ENCODE measurements around the gene MYOF. TPM values are rescaled to one million over a fixed set of nuclear protein-coding genes. Genes with fewer than 3 reads are reported as not detected.

MYOF gene
- total and polyA plus RNA-seq, 2 of the 8 experiments (the other 6 are each of a cell fraction or from before 2014, with no cell fraction given): 0.98 to 2.3 TPM

- no peak for TF ChIP-seq BRCA1 (IDR thresholded peaks at IDR 0.05; ENCODE audit: low read depth, low read length)
- peak in 1 of 2 experiments; percentile 65; a peak in 1 of 4 replicates for TF ChIP-seq SIN3A (conservative IDR thresholded peaks at IDR 0.05 in 1 of 2, IDR thresholded peaks at IDR 0.05 in 1 of 2; ENCODE audit: low read depth in 1 of 2, low read length in 2 of 2)
- TF ChIP-seq SRF (IDR thresholded peaks at IDR 0.05; ENCODE audit: low read depth, low read length): no peak
- no peak for TF ChIP-seq CEBPB (IDR thresholded peaks at IDR 0.05; ENCODE audit: low read depth, low read length)
- TF ChIP-seq SAP30 (IDR thresholded peaks at IDR 0.05; ENCODE audit: insufficient read depth, insufficient replicate concordance, low read length): no peak
- TF ChIP-seq YY1 (IDR thresholded peaks at IDR 0.05; ENCODE audit: low read depth, low read length): no peak
- 0 out of 2 replicates have a peak, but pooled peaks have one; percentile 9 for TF ChIP-seq GABPA (IDR thresholded peaks at IDR 0.05; ENCODE audit: borderline replicate concordance, insufficient read depth, low read length)
- TF ChIP-seq CREB1 (IDR thresholded peaks at IDR 0.05): peak; percentile 82
- 0 out of 2 replicates have a peak, but pooled peaks have one; percentile 40 for TF ChIP-seq KDM5A (IDR thresholded peaks at IDR 0.05; ENCODE audit: low read length)
- peak; percentile 36; the same call in 1 of the 2 replicates for TF ChIP-seq KDM1A (IDR thresholded peaks at IDR 0.05; ENCODE audit: borderline replicate concordance, low read length)
- TF ChIP-seq TBP (IDR thresholded peaks at IDR 0.05; ENCODE audit: low read depth, low read length): no peak
- TF ChIP-seq ATF3 (IDR thresholded peaks at IDR 0.05; ENCODE audit: insufficient read depth, low read depth, low read length): no peak
- TF ChIP-seq MAX (IDR thresholded peaks at IDR 0.05): peak; percentile 72
- TF ChIP-seq ASH2L (IDR thresholded peaks at IDR 0.05; ENCODE audit: low read length): peak; percentile 79
- peak; percentile 82 for TF ChIP-seq PHF8 (conservative IDR thresholded peaks at IDR 0.05; ENCODE audit: low read depth, low read length)
- no peak for TF ChIP-seq EGR1 (IDR thresholded peaks at IDR 0.05; ENCODE audit: borderline replicate concordance, low read depth, low read length)
- TF ChIP-seq CHD2 (IDR thresholded peaks at IDR 0.05; ENCODE audit: low read length): no peak
- no peak for TF ChIP-seq SP2 (IDR thresholded peaks at IDR 0.05; ENCODE audit: low read length)
- TF ChIP-seq JUND (IDR thresholded peaks at IDR 0.05; ENCODE audit: low read length): no peak
- TF ChIP-seq RBBP5 (IDR thresholded peaks at IDR 0.05; ENCODE audit: borderline replicate concordance, low read depth, low read length): peak; percentile 82; the same call in 1 of the 2 replicates
- peak; percentile 13 to 50; a peak in 2 of 4 replicates for TF ChIP-seq HDAC2 (IDR thresholded peaks at IDR 0.05; ENCODE audit: borderline replicate concordance in 1 of 2, low read depth in 2 of 2, low read length in 2 of 2)
- peak; percentile 79 for TF ChIP-seq E2F6 (IDR thresholded peaks at IDR 0.05)
Observed at GRCh38 chr10:93496322-93497041, 14.3 kb upstream of the MYOF start, which contains the start of gene CEP55 (continued).
